GM21723 (cell line): ENCODE measurements around the gene RPL13A.

Source experiments
- ATAC-seq: cut with Tn5 transposase; IDR thresholded peaks from one replicate; pipeline ENCODE4 v1.9.1; 2021; ENCODE audit warnings: mild to moderate bottlenecking, moderate library complexity; ENCODE audit not compliant: unreplicated experiment

Gene RPL13A

GRCh38 chr19:49479975-49480628 lies 7.3 kb upstream of the RPL13A start:
- no peak for ATAC-seq

DNA sequence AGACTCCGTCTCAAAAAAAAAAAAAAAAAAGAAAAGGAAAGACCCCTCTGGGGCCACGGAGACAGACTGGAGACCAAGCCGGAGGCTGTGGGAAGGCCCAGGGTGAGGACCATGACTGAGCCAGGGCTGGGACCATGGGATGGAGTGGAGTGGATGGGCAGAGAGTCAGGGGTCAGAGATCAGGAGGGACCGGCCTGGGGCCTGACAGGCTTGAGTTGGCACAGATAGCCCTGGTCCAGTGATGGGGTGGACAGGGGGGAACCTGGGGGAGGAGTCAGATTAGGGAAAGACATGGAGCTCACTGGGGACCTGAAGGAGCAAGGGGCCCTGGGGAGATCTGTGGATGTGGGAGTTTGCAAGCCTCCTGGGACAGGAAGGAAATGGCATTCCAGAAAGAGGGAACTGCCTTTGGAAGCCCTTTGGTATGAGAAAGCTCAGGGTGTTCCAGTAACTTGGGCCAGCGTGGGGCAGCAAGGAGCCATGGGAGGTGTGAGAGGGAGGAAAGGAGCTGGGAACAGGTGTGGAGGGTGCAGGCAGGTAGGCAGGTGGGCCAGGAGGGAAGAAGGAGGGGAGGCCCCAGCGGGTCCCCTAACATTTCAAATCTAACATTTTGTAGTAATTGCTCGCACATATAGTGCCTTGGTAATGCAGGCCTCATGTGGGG lies 6.3 kb upstream of the RPL13A start:
- ATAC-seq: no peak

GRCh38 chr19:49486232-49486631 lies 1.2 kb upstream of the RPL13A start:
- no peak for ATAC-seq

GRCh38 chr19:49486710-49487276 lies 615 bp upstream of the RPL13A start:
- ATAC-seq: no peak

DNA sequence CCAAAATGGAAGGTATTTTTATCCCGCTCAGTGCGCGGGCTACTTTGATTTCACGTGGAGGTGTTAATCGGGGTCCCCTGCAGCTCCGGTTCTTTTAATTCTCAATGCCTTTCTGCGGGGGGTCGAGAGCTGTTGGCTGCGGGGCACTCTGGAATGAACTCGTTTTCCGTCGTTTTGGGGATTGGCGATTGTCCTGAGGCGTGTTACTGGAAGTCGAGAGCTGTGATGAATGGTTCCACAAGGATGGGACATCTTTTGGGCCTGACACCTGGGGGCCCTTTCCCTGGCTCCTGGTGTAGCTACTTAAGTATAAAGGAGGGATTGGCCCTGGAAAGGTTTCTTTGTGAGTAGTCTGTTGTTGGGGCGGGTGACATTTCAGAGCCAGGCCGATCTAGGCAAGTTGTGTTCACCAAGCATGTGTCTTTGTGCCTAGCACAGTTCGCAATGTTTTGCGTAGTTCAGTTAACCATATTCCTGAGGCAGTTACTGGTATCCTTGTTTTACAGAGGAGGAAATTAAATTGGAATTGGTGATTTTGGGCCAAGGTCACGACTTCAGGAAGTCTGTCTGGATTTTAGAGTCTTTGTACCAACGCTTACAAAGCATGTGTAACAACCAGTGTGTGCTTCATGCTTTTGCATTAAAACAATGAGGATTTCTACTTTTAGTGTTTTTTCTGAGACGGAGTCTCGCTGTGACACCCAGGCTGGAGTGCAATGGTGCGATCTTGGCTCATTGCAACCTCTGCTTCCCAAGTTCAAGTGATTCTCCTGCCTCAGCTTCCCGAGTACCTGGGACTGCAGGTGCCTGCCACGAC lies 846 bp downstream of the RPL13A start:
- ATAC-seq: no peak

DNA sequence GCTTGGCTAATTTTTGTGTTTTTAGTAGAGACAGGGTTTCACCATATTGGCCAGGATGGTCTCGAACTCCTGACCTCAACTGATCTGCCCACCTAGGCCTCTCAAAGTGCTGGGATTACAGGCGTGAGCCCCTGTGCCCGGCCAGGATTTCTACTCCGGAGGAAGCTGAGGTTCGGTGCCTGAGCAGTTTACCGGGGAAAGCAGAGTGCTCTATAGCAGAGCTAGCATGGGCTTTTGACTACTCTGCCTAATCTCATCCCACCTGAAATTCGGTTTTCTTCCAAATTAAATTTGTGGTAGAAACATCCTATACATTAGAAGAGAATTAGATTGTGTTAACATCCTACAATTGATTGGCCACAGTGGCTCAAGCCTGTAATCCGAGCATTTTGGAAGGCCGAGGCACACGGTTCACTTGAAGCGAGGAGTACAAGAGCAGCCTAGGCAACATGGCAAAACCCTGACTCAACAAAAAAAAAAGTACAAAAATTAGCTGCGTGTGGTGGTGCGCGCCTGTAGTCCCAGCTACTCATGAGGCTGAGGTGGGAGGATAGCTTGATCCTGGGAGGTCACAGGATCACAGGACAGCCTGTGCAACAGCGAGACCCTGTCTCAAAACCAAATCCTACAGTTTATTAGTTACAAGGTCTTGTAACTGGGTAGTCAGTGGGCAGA lies 1.6 kb downstream of the RPL13A start:
- ATAC-seq: no peak

- ATAC-seq: no peak
Measured at GRCh38 chr19:49489601-49490167, 2.3 kb downstream of the RPL13A start.

- no peak for ATAC-seq
Measured at GRCh38 chr19:49490287-49491029, 3.0 kb downstream of the RPL13A start.

GRCh38 chr19:49491030-49491803 lies 3.8 kb downstream of the RPL13A start:
- no peak for ATAC-seq

DNA sequence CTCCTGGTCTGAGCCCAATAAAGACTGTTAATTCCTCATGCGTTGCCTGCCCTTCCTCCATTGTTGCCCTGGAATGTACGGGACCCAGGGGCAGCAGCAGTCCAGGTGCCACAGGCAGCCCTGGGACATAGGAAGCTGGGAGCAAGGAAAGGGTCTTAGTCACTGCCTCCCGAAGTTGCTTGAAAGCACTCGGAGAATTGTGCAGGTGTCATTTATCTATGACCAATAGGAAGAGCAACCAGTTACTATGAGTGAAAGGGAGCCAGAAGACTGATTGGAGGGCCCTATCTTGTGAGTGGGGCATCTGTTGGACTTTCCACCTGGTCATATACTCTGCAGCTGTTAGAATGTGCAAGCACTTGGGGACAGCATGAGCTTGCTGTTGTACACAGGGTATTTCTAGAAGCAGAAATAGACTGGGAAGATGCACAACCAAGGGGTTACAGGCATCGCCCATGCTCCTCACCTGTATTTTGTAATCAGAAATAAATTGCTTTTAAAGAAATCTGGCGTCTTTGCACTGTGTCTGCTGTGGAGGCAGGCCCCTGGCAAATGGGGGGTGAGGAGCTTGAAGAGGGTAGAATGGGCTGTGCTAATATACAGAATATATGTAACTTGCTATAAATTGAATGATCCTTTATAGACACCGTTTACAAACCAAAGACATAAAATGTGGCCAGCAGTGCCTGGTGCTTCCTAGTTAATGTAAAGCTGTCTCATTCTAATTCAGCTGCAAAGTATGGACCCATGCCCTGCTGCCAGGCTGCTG lies 4.6 kb downstream of the RPL13A start:
- no peak for ATAC-seq

DNA sequence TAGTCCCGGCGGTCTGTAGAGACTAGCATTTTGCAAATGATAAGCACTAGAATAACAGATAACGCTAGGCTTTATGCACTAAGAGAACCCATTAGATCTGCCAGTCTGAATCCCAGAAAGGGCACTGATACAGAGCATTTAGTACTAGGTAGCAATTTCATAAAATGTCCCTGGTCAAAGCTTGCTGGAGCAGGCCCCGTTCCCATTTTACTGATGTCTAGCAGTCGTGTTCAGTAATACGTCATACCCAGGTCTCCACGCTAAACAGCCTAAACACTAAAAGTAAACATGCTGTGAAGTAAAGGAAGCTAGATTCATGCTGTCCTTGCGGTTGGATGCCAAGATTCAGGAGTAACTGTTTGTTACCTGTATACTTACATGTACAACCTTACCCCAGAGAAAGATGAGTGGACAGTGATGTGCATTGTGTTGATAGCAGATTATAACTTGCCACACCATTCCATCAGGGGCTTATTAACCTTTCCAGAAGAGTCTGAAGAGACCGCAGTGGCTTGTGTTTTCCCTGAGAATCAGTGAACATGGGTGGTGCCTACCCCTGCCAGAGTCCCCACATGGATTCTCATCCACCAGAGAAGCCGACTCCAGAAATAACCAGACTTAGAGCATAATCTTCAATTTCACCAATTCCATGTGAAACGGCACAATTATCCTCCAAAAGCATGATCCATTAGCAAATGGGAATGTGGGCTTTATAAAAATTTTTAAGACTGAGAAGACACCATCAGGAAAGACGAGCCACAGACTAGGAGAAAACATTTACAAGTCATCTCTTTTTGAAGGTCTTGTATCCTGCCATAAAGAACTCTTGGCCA lies 5.4 kb downstream of the RPL13A start:
- ATAC-seq: no peak

DNA sequence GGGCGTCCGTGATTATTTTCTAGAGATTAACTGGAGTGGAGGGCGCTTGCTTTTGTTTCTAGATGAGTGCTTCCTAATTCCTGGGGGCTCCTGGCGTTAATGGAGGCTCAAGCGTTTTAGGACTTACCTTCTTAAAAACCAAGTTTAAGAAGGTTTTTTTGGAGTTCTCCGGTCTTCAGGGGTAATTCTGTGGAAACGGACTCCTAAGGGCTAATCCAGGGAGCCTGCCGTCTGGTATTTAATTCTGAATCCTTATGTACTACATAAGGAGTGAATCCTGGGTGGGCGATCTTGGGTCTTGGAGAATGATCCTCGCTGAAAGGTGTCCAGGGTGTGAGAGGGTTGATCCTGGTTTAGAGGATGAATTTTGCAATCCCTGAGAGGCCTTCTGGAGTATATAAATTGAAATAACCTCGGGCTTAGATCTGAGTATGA lies 9.2 kb downstream of the RPL13A start:
- ATAC-seq: no peak

- no peak for ATAC-seq
Measured at GRCh38 chr19:49497047-49497788, 9.8 kb downstream of the RPL13A start.

DNA sequence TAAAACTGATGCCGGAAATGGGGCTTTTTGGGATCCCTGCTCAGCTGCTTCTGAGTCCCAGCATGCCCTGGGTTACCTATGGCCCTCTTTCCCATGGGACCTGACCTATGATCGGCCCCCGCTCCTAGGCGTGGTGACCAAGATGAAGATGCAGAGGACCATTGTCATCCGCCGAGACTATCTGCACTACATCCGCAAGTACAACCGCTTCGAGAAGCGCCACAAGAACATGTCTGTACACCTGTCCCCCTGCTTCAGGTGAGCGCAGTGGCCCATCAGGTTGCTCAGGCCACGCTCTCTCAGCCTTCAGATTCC lies 10.3 kb downstream of the RPL13A start:
- ATAC-seq: no peak

DNA sequence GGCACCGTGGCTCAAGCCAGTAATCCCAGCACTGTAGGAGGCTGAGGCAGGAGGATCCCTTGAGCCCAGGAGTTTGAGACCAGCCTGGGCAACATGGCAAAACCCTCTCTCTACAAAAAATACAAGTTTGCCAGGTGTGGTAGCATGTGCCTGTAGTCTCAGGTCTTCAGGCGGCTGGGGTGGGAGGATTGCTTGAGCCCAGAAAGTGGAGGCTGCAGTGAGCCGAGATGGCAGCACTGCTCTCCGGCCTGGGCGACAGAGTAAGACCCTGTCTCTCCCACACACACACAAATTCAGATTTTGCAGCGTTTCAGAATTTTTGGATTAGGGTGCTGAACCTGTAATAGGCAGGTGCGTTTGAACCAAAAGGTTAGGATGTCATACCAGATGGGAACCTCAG lies 11.1 kb downstream of the RPL13A start:
- ATAC-seq: no peak

DNA sequence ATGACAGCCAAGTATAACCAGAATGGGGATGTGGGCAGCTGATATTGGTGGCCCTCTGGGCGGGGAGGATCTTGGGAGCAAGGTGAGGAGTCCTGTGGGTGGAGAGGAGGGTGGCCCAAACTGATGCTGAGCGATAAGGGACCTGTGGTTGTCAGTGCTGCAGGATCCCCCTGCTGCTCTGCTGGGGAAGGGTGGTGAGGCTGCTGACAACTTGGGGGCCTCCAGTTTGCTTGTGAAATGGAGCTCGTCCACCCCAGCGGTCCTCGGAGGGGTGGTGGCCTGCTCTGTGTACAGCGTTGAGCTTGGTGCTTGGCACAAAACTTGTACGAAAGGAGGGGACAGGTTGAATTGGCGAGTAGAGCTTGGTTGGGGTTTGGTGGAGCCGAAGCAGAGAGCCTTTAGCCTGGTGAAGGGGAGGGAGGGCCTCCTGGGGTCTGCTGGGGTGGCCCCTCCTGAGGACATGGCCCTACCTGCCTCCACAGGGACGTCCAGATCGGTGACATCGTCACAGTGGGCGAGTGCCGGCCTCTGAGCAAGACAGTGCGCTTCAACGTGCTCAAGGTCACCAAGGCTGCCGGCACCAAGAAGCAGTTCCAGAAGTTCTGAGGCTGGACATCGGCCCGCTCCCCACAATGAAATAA lies 11.7 kb downstream of the RPL13A start:
- ATAC-seq: no peak
